GM23248 (cell line): ENCODE measurements around the gene FOLR1.

ENCODE experiments used
- EZH2 ChIP-seq: fragments of 200-600 bp; sonication (generic); IDR thresholded peaks from 2 replicates; pipeline ENCODE4 v1.6.1; 2018; ENCODE audit warnings: antibody characterized with exemption, mild to moderate bottlenecking; ENCODE audit not compliant: insufficient read depth, poor library complexity, severe bottlenecking
- EZH2phosphoT487 ChIP-seq: fragments of 200-600 bp; sonication (generic); IDR thresholded peaks from 2 replicates; pipeline ENCODE4 v1.6.1; 2018; ENCODE audit warnings: antibody characterized with exemption, moderate library complexity, mild to moderate bottlenecking, low read depth; ENCODE audit not compliant: insufficient read depth

DNA sequence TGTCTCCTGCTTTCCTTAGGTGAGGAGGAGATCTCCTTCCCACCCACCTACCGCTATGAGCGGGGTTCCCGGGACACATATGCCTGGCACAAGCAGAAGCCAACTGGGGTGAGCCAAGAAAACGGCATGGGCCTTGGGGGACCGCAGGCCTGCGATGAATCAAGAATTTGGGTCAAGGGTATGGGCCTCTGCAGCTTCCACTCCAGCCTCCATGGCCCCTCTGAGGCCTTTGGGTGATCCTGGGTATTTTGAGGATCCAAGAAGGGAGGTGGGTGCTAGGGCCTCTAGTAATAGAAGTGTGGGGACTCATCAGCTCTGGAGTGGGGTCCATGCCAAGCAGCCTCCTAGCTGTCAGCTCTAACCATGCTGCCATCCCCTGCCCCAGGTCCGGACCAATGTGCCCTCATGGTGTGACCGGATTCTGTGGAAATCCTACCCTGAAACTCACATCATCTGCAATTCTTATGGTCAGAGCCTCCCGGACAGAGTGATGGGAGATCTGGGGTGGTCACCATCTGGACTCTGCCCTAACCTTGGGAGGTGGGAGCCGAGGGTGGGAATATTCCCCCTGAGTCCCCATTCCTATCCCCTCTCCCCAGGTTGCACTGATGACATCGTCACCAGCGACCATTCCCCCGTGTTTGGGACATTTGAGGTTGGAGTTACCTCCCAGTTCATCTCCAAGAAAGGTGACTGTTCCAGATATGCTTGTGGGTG is 41.3 kb downstream of the FOLR1 start:
- no peak for TF ChIP-seq EZH2phosphoT487
- no peak for TF ChIP-seq EZH2
